ENCODE measurements around the gene OSBPL6.

Gene OSBPL6

GRCh38 chr2:178277741-178278197 lies 83.5 kb downstream of the OSBPL6 start:
- Histone ChIP-seq H4K20me1 (ENCODE audit: insufficient read depth, low read length) (no peaks in the 10 kb centered on the region), H3K9ac (ENCODE audit: low read depth, low read length) (no peak overlapping the region), H3K4me3 (ENCODE audit: low read depth in 1 of 2, low read length in 2 of 2) (no peak overlapping the region), H3K36me3 (ENCODE audit: insufficient read depth, low read length) (no peaks in the 10 kb centered on the region), H2AFZ (ENCODE audit: low read depth, low read length) (no peak overlapping the region), H3K4me1 (ENCODE audit: insufficient read depth, low read length) (no peaks in the 10 kb centered on the region), H3K4me2 (ENCODE audit: insufficient read depth, low read length) (no peak overlapping the region), H3K79me2 (ENCODE audit: insufficient read depth, low read length) (no peaks in the 10 kb centered on the region), H3K27me3 (ENCODE audit: insufficient read depth, low read length, poor library complexity) (peaks cover 10% of the 10 kb centered on the region), H3K9me3 (ENCODE audit: insufficient read depth, low read length, severe bottlenecking) (no peaks in the 10 kb centered on the region), H3K27ac (ENCODE audit: low read length) (no peak overlapping the region)
- TF ChIP-seq CTCF (IDR thresholded peaks at IDR 0.05; ENCODE audit: borderline replicate concordance, extremely low read depth, low read length, poor library complexity, severe bottlenecking) (no peak), EZH2 (IDR thresholded peaks at IDR 0.05; ENCODE audit: borderline replicate concordance, low read depth, low read length, severe bottlenecking) (no peak)
- no peak for DNase-seq
- no peak for ATAC-seq (ENCODE audit: insufficient read depth, low read depth)

- Histone ChIP-seq H3K4me2 (ENCODE audit: insufficient read depth, low read length) (no peak overlapping the region), H3K4me3 (ENCODE audit: low read depth in 1 of 2, low read length in 2 of 2) (no peak overlapping the region), H3K79me2 (ENCODE audit: insufficient read depth, low read length) (no peaks in the 10 kb centered on the region), H3K4me1 (ENCODE audit: insufficient read depth, low read length) (no peaks in the 10 kb centered on the region), H2AFZ (ENCODE audit: low read depth, low read length) (no peak overlapping the region), H3K9ac (ENCODE audit: low read depth, low read length) (no peak overlapping the region), H3K27me3 (ENCODE audit: insufficient read depth, low read length, poor library complexity) (peaks cover 10% of the 10 kb centered on the region), H3K36me3 (ENCODE audit: insufficient read depth, low read length) (no peaks in the 10 kb centered on the region), H4K20me1 (ENCODE audit: insufficient read depth, low read length) (no peaks in the 10 kb centered on the region), H3K9me3 (ENCODE audit: insufficient read depth, low read length, severe bottlenecking) (no peaks in the 10 kb centered on the region), H3K27ac (ENCODE audit: low read length) (no peak overlapping the region)
- ATAC-seq (ENCODE audit: insufficient read depth, low read depth) = no peak
- DNase-seq = no peak
- TF ChIP-seq CTCF (IDR thresholded peaks at IDR 0.05; ENCODE audit: borderline replicate concordance, extremely low read depth, low read length, poor library complexity, severe bottlenecking) (no peak), EZH2 (IDR thresholded peaks at IDR 0.05; ENCODE audit: borderline replicate concordance, low read depth, low read length, severe bottlenecking) (no peak)
These were observed 84.8 kb downstream of the OSBPL6 start for GRCh38 chr2:178279142-178279541.

- no peak overlapping the region for H3K27ac ChIP-seq (ENCODE audit: low read length)
- no peaks in the 10 kb centered on the region for H3K36me3 ChIP-seq (ENCODE audit: insufficient read depth, low read length)
- H3K4me1 ChIP-seq (ENCODE audit: insufficient read depth, low read length) = no peaks in the 10 kb centered on the region
- no peak for TF ChIP-seq CTCF (IDR thresholded peaks at IDR 0.05; ENCODE audit: borderline replicate concordance, extremely low read depth, low read length, poor library complexity, severe bottlenecking)
- TF ChIP-seq EZH2 (IDR thresholded peaks at IDR 0.05; ENCODE audit: borderline replicate concordance, low read depth, low read length, severe bottlenecking) = no peak
- no peak for DNase-seq
- peaks cover 10% of the 10 kb centered on the region for H3K27me3 ChIP-seq (ENCODE audit: insufficient read depth, low read length, poor library complexity)
- no peak overlapping the region for H3K4me3 ChIP-seq (ENCODE audit: low read depth in 1 of 2, low read length in 2 of 2)
- H3K79me2 ChIP-seq (ENCODE audit: insufficient read depth, low read length) = no peaks in the 10 kb centered on the region
- no peaks in the 10 kb centered on the region for H3K9me3 ChIP-seq (ENCODE audit: insufficient read depth, low read length, severe bottlenecking)
- H3K9ac ChIP-seq (ENCODE audit: low read depth, low read length) = no peak overlapping the region
- no peak overlapping the region for H2AFZ ChIP-seq (ENCODE audit: low read depth, low read length)
- H3K4me2 ChIP-seq (ENCODE audit: insufficient read depth, low read length) = no peak overlapping the region
- no peaks in the 10 kb centered on the region for H4K20me1 ChIP-seq (ENCODE audit: insufficient read depth, low read length)
- ATAC-seq (ENCODE audit: insufficient read depth, low read depth) = no peak
These were observed 85.3 kb downstream of the OSBPL6 start for GRCh38 chr2:178279636-178280035.
